ENCODE data around the gene CD300LF. TPM values are rescaled to one million over a fixed set of nuclear protein-coding genes. Genes with fewer than 3 reads are reported as not detected.

The CD300LF gene
- total RNA-seq, 1 donor from 2014 or later: 66.2 TPM

DNA sequence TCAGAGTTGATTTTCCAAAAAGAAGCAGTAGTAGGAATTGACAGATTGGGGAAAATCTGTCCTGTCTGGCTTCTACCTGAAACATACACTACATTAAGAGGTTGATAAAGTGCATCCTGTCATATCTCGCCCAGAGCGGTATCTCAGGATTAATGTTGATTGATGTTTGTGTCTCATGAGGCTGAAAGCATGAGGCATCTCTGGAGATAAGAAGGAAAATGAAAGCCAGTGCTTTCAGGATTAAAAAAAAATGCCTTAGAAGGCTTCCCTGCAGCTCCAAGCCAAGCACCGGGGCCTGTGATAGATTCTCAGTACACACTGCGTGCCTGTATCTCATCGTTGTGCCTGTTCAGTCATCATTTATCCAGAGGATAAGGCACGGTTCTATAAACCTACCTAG lies 62.8 kb downstream of the CD300LF start:
- no peak for DNase-seq
- intact Hi-C loops (cut with DNase I): no loop called here
- Histone ChIP-seq H3K27ac (no peak overlapping the region), H3K36me3 (no peaks in the 10 kb centered on the region), H3K27me3 (ENCODE audit: low read depth) (peaks cover 42% of the 10 kb centered on the region), H3K4me3 (no peak overlapping the region), H3K4me1 (no peaks in the 10 kb centered on the region), H3K9me3 (no peaks in the 10 kb centered on the region)
- ATAC-seq: no peak
- TF ChIP-seq, protein P1, sequence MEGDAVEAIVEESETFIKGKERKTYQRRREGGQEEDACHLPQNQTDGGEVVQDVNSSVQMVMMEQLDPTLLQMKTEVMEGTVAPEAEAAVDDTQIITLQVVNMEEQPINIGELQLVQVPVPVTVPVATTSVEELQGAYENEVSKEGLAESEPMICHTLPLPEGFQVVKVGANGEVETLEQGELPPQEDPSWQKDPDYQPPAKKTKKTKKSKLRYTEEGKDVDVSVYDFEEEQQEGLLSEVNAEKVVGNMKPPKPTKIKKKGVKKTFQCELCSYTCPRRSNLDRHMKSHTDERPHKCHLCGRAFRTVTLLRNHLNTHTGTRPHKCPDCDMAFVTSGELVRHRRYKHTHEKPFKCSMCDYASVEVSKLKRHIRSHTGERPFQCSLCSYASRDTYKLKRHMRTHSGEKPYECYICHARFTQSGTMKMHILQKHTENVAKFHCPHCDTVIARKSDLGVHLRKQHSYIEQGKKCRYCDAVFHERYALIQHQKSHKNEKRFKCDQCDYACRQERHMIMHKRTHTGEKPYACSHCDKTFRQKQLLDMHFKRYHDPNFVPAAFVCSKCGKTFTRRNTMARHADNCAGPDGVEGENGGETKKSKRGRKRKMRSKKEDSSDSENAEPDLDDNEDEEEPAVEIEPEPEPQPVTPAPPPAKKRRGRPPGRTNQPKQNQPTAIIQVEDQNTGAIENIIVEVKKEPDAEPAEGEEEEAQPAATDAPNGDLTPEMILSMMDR (IDR thresholded peaks at IDR 0.05): no peak

GRCh38 chr17:74647871-74648672 lies 64.7 kb downstream of the CD300LF start:
- Histone ChIP-seq H3K9me3 (no peaks in the 10 kb centered on the region), H3K27me3 (ENCODE audit: low read depth) (peaks cover 44% of the 10 kb centered on the region), H3K27ac (no peak overlapping the region), H3K36me3 (no peaks in the 10 kb centered on the region), H3K4me3 (no peak overlapping the region), H3K4me1 (no peaks in the 10 kb centered on the region)
- TF ChIP-seq, protein P1 (IDR thresholded peaks at IDR 0.05): no peak
- DNase-seq (no peak), ATAC-seq (no peak)
- intact Hi-C loops (cut with DNase I): no loop called here

- Histone ChIP-seq H3K9me3 (no peaks in the 10 kb centered on the region), H3K27me3 (ENCODE audit: low read depth) (peaks cover 38% of the 10 kb centered on the region), H3K4me1 (peaks cover 2% of the 10 kb centered on the region), H3K27ac (no peak overlapping the region), H3K4me3 (no peak overlapping the region), H3K36me3 (no peaks in the 10 kb centered on the region)
- no peak for DNase-seq
- intact Hi-C loops (cut with DNase I): no loop called here
- ATAC-seq: peak in 1 of 2 donors; percentile 42
- TF ChIP-seq, protein P1 (IDR thresholded peaks at IDR 0.05): peak; percentile 27
Measured at GRCh38 chr17:74646231-74646630, 66.5 kb downstream of the CD300LF start.

DNA sequence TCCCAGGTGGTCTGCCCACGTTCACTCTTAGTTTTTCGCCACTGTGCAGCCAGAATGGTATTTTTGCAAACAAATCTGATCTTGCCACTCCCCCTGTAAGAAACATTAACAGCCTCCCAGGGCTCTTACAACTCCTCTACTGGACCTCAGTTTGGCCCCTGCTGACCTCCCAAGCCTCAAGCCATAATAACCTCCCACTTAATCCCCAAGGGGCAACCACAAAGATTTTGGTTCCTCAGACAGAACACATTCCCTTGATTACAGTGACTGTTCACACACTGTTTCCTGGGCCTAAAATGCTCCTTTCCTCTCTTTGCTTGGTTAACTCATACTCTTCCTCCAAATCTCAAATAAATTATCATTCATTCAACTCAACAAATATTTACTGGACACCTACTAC lies 67.7 kb downstream of the CD300LF start:
- H3K9me3 ChIP-seq: no peaks in the 10 kb centered on the region
- H3K27me3 ChIP-seq (ENCODE audit: low read depth): peaks cover 31% of the 10 kb centered on the region
- intact Hi-C loops (cut with DNase I): no loop called here
- DNase-seq: no peak
- TF ChIP-seq, protein P1 (IDR thresholded peaks at IDR 0.05): no peak
- H3K4me1 ChIP-seq: peaks cover 10% of the 10 kb centered on the region
- no peak overlapping the region for H3K4me3 ChIP-seq
- H3K27ac ChIP-seq: no peak overlapping the region
- no peaks in the 10 kb centered on the region for H3K36me3 ChIP-seq
- ATAC-seq: no peak

DNA sequence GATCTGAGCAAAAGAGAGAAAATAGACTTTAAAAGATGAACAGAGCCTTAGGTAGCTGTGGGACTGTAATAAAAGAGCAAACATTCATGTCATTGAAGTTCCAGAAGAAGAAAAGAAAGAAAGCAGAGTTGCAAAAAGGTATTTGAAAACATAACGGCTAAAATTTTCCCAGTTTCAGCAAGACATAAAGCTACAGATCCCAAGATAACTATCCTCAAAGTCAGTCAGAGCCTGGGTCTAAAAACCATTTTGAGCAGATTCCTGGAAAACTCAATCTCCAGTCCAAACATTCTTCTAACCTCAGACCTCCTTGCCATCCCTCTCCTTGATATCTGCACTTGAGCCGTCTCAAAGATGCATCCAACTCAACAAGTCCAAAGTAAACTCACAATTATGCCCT lies 68.3 kb downstream of the CD300LF start:
- Histone ChIP-seq H3K9me3 (no peaks in the 10 kb centered on the region), H3K27ac (no peak overlapping the region), H3K36me3 (no peaks in the 10 kb centered on the region), H3K4me3 (no peak overlapping the region), H3K4me1 (peaks cover 10% of the 10 kb centered on the region), H3K27me3 (ENCODE audit: low read depth) (peaks cover 27% of the 10 kb centered on the region)
- TF ChIP-seq, protein P1 (IDR thresholded peaks at IDR 0.05): no peak
- intact Hi-C loops (cut with DNase I): no loop called here
- ATAC-seq (no peak), DNase-seq (no peak)

Small RNA genes within 50 kb of the gene (microRNA-seq; reads per million reads assigned to microRNA genes)
- 27.1 reads per million, percentile 33 among the genes with 10 or more reads in this experiment for gene MIR3615 (ENCODE audit: borderline number of aligned reads)

Other genes with a start within 250 kb of the CD300LF start
- gene CD300A, start 246.3 kb downstream of the CD300LF start, total RNA-seq: 27.8 TPM
- gene CD300LB, start 181.4 kb downstream of the CD300LF start, total RNA-seq: 1.5 TPM
- 13.9 TPM for gene CD300C, start 166.8 kb downstream of the CD300LF start, total RNA-seq
- gene CD300H, start 145.4 kb downstream of the CD300LF start, total RNA-seq: 0.92 TPM
- not detected for gene CD300LD, start 120.6 kb downstream of the CD300LF start, total RNA-seq
- gene CD300E, start 89.2 kb downstream of the CD300LF start, total RNA-seq: 7.3 TPM
- gene RAB37, start 24.3 kb upstream of the CD300LF start, total RNA-seq: 7.4 TPM
- 35.7 TPM for gene NHERF1, start 35.7 kb upstream of the CD300LF start, total RNA-seq
- 48.6 TPM for gene NAT9, start 63.4 kb upstream of the CD300LF start, total RNA-seq
- 0.83 TPM for gene GRIN2C, start 147.0 kb upstream of the CD300LF start, total RNA-seq
- 12.6 TPM for gene FDXR, start 160.1 kb upstream of the CD300LF start, total RNA-seq
- gene FADS6, start 180.7 kb upstream of the CD300LF start, total RNA-seq: not detected
- gene USH1G, start 210.3 kb upstream of the CD300LF start, total RNA-seq: 0.21 TPM
- not detected for gene OTOP2, start 211.3 kb upstream of the CD300LF start, total RNA-seq
- not detected for gene OTOP3, start 223.0 kb upstream of the CD300LF start, total RNA-seq

All from lower lobe of right lung (tissue), 2 donors.